Measurements from ENCODE around the gene DNTTIP2.
A peak's percentile ranks its signal among the peaks of the same experiment; 100 is the strongest.
"Not testable (repeated sequence)": the region's sequence is repeated elsewhere in the genome, so short reads cannot be mapped to it uniquely, and the experiment has no call there.

DNTTIP2 gene

GRCh38 chr1:93857653-93858052 lies 21.4 kb downstream of the DNTTIP2 start:
- not testable (repeated sequence) for H3K27ac Mint-ChIP-seq; H3K9me3 Mint-ChIP-seq; DNase-seq (ENCODE audit: low spot score); H3K4me1 Mint-ChIP-seq (ENCODE audit: low read depth); H3K4me3 Mint-ChIP-seq; H3K36me3 Mint-ChIP-seq (ENCODE audit: low read depth)
- peaks cover 32% of the 10 kb centered on the region for H3K27me3 Mint-ChIP-seq (ENCODE audit: low read depth)

DNA sequence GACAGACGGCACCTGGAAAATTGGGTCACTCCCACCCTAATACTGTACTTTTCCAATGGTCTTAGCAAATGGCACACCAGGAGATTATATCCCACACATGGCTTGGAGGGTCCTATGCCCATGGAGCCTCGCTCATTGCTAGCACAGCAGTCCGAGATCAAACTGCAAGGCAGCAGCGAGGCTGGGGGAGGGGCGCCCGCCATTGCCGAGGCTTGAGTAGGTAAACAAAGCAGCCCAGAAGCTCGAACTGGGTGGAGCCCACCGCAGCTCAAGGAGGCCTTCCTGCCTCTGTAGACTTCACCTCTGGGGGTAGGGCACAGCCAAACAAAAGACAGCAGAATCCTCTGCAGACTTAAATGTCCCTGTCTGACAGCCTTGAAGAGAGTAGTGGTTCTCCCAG lies 23.0 kb downstream of the DNTTIP2 start:
- H3K27me3 Mint-ChIP-seq (ENCODE audit: low read depth) = peaks cover 30% of the 10 kb centered on the region
- not testable (repeated sequence) for H3K27ac Mint-ChIP-seq; H3K36me3 Mint-ChIP-seq (ENCODE audit: low read depth); H3K9me3 Mint-ChIP-seq; DNase-seq (ENCODE audit: low spot score); H3K4me1 Mint-ChIP-seq (ENCODE audit: low read depth); H3K4me3 Mint-ChIP-seq

DNA sequence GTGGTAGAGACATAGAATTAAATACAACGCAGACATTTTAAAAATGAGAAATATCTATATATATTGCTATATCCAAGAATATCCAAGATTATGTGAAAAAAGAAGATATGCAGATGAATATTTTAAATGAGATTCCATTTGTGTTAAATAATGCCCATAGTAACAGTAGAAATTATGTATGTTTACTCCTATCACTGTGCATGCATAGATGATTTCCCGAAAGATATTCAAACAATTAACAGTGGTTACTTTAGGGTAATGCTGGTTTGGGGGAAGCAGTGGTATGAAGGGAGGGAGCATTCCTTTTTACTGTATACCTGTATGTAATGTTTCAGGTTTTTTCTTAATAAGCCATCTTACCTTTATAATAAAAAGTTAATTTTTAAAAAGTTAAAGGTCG lies 25.1 kb downstream of the DNTTIP2 start:
- Mint-ChIP-seq H3K27ac (no peak overlapping the region), H3K36me3 (ENCODE audit: low read depth) (peaks cover 3% of the 10 kb centered on the region), H3K9me3 (peaks cover 5% of the 10 kb centered on the region), H3K27me3 (ENCODE audit: low read depth) (peaks cover 27% of the 10 kb centered on the region), H3K4me1 (ENCODE audit: low read depth) (no peaks in the 10 kb centered on the region), H3K4me3 (no peak overlapping the region)
- DNase-seq (ENCODE audit: low spot score) = no peak

GRCh38 chr1:93851878-93852277 lies 27.1 kb downstream of the DNTTIP2 start:
- Mint-ChIP-seq H3K9me3 (peaks cover 5% of the 10 kb centered on the region), H3K27ac (no peak overlapping the region), H3K4me1 (ENCODE audit: low read depth) (peaks cover 6% of the 10 kb centered on the region), H3K4me3 (no peak overlapping the region), H3K27me3 (ENCODE audit: low read depth) (peaks cover 17% of the 10 kb centered on the region), H3K36me3 (ENCODE audit: low read depth) (peaks cover 3% of the 10 kb centered on the region)
- DNase-seq (ENCODE audit: low spot score) = no peak

DNA sequence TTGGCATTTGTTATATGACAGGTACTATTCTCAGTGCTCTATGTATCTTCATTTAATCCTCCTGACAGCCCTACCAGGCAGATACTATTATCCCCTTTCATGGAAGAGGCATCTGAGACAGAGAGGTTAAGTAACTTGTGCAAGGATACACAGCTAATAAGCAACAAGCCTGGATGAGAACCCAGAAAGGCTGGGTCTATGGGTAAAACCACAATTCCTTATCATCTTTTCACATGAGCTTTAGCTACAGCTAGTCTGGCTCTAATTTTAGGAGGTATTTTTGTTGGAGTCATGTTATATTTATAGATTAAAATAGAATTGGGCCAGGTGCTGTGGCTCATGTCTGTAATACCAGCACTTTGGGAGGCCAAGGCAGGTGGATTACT lies 27.7 kb downstream of the DNTTIP2 start:
- Mint-ChIP-seq H3K4me1 (ENCODE audit: low read depth) (peaks cover 6% of the 10 kb centered on the region), H3K27me3 (ENCODE audit: low read depth) (peaks cover 15% of the 10 kb centered on the region), H3K36me3 (ENCODE audit: low read depth) (peaks cover 3% of the 10 kb centered on the region), H3K27ac (no peak overlapping the region), H3K4me3 (no peak overlapping the region), H3K9me3 (peaks cover 5% of the 10 kb centered on the region)
- no peak for DNase-seq (ENCODE audit: low spot score)

- DNase-seq (ENCODE audit: low spot score) = peak; percentile 35
- not testable (repeated sequence) for H3K9me3 Mint-ChIP-seq; H3K4me1 Mint-ChIP-seq (ENCODE audit: low read depth); H3K4me3 Mint-ChIP-seq; H3K36me3 Mint-ChIP-seq (ENCODE audit: low read depth); H3K27ac Mint-ChIP-seq
- peaks cover 15% of the 10 kb centered on the region for H3K27me3 Mint-ChIP-seq (ENCODE audit: low read depth)
These were observed 28.2 kb downstream of the DNTTIP2 start for GRCh38 chr1:93850687-93851326.

DNA sequence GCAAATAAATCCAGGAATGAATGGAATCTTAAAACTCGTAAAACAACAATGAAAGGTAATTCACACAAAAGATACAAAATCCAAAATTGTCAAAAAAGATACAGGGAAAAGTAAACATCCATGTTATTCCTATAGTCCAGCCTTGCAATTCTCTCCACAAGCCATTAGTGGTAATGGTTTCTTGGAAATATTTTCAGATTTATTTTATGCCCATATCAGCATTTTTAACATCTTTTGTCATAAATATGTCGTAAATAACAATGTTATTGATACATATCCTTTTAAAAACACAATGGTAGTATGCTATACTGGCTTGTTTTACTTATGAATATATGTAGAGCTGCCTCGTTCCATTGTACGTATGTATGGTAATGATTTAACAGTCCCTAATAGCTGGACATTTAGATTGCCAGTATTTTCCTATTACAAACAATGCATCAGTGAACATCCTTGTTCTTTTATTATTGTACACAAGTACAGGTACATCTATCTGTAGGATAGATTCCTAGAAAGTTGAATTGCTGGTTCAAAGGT lies 30.6 kb downstream of the DNTTIP2 start:
- Mint-ChIP-seq H3K4me3 (peak overlapping the region; percentile 95), H3K27ac (peak overlapping the region; percentile 94), H3K4me1 (ENCODE audit: low read depth) (peaks cover 19% of the 10 kb centered on the region), H3K9me3 (peaks cover 5% of the 10 kb centered on the region), H3K36me3 (ENCODE audit: low read depth) (peaks cover 3% of the 10 kb centered on the region), H3K27me3 (ENCODE audit: low read depth) (peaks cover 10% of the 10 kb centered on the region)
- DNase-seq (ENCODE audit: low spot score) = no peak

DNA sequence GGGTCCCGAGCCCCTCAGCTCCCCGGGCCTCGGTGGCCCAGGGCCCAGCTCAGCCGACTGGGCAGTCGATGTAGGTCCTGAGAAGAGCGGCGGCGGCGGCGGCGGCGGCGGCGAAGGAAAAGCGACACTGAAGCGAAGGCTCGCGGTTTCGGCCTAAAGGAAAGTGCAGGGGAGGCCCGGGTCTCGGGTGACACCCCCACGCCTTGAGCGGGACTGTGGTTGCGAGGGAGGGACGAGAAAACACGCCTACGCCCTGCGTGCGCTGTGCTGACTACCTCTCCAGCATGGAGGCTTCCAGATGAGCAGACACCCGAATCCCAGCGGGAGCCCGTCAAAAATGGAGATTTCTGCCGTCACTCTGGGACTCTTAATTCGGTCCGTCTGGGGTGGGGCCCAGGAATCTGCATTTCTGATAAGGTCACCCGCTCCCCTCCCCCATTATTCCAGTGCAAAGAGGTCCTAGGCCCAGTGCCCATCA lies 31.2 kb downstream of the DNTTIP2 start:
- H3K36me3 Mint-ChIP-seq (ENCODE audit: low read depth) = peaks cover 3% of the 10 kb centered on the region
- H3K4me1 Mint-ChIP-seq (ENCODE audit: low read depth) = peaks cover 19% of the 10 kb centered on the region
- H3K4me3 Mint-ChIP-seq = peak overlapping the region; percentile 95
- DNase-seq (ENCODE audit: low spot score) = peak; percentile 73
- H3K27me3 Mint-ChIP-seq (ENCODE audit: low read depth) = peaks cover 8% of the 10 kb centered on the region
- H3K27ac Mint-ChIP-seq = peak overlapping the region; percentile 94
- H3K9me3 Mint-ChIP-seq = peaks cover 5% of the 10 kb centered on the region

DNA sequence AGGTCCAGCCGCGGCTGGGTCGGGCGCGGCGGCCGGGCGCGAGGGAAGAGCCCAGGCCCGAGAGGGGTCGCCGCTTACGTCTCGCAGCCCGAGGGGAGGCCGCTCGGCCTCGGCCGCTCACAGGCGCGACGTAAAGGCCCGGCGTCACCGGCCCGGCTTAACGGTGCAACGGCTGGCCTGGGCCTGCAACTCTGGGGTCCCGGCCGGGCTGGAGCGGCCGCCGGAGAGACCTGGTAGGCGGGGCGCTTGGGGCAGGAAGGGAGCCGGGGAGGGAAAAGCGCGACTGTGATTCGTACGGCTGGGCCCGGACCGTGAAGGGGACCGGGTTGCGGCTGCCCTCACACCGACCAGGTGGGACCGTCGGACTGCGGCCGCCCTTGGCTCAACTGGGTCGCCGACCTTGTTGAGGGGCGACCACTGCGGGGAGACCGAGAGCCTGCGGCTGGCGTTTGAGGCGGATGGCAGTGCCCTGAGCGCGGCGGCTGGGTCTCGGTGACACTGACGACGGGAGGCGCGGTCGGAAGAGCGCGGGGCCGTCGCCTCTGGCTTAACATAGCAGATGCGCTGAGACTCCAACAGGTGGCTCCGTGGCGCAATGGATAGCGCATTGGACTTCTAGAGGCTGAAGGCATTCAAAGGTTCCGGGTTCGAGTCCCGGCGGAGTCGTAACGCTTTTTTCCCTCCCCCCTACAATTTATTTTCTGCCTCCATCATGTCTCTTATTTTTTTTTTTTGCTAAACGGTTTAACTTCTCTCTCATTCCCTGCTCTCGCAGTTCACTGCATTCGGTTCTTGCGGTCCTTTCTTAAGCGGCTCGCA lies 31.8 kb downstream of the DNTTIP2 start:
- H3K36me3 Mint-ChIP-seq (ENCODE audit: low read depth) = peaks cover 3% of the 10 kb centered on the region
- peak overlapping the region; percentile 95 for H3K4me3 Mint-ChIP-seq
- peak overlapping the region; percentile 94 for H3K27ac Mint-ChIP-seq
- H3K4me1 Mint-ChIP-seq (ENCODE audit: low read depth) = peaks cover 19% of the 10 kb centered on the region
- DNase-seq (ENCODE audit: low spot score) = peak; percentile 88
- H3K9me3 Mint-ChIP-seq = peaks cover 5% of the 10 kb centered on the region
- peaks cover 6% of the 10 kb centered on the region for H3K27me3 Mint-ChIP-seq (ENCODE audit: low read depth)

DNA sequence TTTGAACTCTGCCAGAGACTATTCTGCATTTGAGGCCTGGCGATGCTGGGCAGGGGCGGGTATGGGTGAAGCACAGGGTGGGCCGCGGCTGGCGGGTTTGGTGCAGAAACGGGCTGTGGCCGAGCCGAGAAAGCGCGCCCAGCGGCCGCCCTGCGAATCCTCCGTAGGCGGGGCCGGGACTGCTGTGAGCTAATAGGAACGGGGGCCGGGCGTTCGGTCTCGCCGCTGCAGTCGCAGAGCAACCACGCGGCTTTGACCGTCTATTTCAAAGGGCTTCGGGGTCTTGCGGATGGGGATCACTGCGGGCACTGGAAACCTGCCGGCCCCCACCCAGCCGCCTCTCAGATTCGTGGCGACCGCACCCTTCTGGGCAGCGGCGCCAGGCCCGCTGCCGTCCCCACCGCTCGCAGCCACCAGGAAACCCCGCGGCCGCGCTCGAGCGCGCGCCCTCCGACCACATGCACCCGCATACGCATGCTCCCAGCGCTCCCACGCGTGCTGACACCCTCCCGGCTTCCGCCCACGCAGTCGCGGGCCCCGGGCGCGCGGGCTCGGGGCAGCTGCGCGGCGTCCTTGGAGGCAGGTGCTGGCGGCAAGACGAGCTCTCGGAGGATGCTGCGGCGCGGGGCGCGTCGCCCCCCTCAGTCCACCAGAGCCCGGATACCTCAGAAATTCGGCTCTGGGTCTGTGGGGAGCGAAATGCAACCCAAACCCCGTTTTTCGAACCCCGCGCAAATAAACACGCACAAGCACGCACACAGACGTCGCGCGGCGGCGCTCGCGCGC lies 32.6 kb downstream of the DNTTIP2 start:
- Mint-ChIP-seq H3K27me3 (ENCODE audit: low read depth) (peaks cover 6% of the 10 kb centered on the region), H3K4me1 (ENCODE audit: low read depth) (peaks cover 19% of the 10 kb centered on the region), H3K36me3 (ENCODE audit: low read depth) (peaks cover 3% of the 10 kb centered on the region), H3K27ac (peak overlapping the region; percentile 90), H3K4me3 (peak overlapping the region; percentile 87), H3K9me3 (peaks cover 5% of the 10 kb centered on the region)
- DNase-seq (ENCODE audit: low spot score) = peak; percentile 84

DNA sequence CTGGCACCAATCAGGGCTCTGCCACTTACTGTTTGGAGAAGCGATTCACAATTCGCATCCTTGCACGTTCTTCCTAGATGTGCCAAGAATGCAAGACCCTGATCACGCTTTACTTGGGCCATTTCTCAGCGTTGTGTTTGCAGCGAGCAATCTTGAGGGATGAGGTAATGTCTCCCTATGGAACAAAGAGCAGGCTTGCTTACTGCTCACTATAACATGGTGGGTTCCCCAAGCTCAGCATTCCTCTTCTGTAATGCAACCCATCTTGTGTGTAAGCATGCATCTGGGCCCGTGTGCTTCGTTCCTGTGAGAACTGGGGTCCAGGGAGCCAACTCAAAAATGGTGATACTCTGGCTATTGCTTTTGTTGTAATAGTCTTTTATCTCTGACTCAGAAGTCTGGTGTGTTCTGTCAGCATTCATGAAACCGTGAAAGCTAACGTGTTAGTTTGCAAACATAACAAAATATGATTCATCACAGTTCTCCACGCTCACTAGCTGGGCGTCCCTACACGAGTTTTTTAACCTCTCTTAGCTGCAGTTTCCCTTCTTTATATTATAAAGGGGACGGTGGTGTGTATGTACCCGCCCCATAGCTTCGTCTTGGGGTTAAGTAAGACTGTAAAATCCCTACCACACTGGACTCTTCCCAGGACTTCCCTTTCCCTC lies 33.3 kb downstream of the DNTTIP2 start:
- H3K4me3 Mint-ChIP-seq = peak overlapping the region; percentile 87
- peak; percentile 53 for DNase-seq (ENCODE audit: low spot score)
- peak overlapping the region; percentile 90 for H3K27ac Mint-ChIP-seq
- H3K36me3 Mint-ChIP-seq (ENCODE audit: low read depth) = peaks cover 3% of the 10 kb centered on the region
- peaks cover 5% of the 10 kb centered on the region for H3K9me3 Mint-ChIP-seq
- H3K27me3 Mint-ChIP-seq (ENCODE audit: low read depth) = peaks cover 6% of the 10 kb centered on the region
- peaks cover 19% of the 10 kb centered on the region for H3K4me1 Mint-ChIP-seq (ENCODE audit: low read depth)

GRCh38 chr1:93844262-93845045 lies 34.6 kb downstream of the DNTTIP2 start:
- Mint-ChIP-seq H3K9me3 (no peaks in the 10 kb centered on the region), H3K4me3 (no peak overlapping the region), H3K27me3 (ENCODE audit: low read depth) (peaks cover 5% of the 10 kb centered on the region), H3K27ac (no peak overlapping the region), H3K36me3 (ENCODE audit: low read depth) (no peaks in the 10 kb centered on the region), H3K4me1 (ENCODE audit: low read depth) (peaks cover 19% of the 10 kb centered on the region)
- peak; percentile 41 for DNase-seq (ENCODE audit: low spot score)
